ENCODE data around the gene CTIF. TPM values are rescaled to one million over a fixed set of nuclear protein-coding genes. Genes with fewer than 3 reads are reported as not detected.
A peak's percentile ranks its signal among the peaks of the same experiment; 100 is the strongest.

Gene CTIF
- total RNA-seq, 2 experiments from 2014 or later: 3.2 to 3.5 TPM

GRCh38 chr18:48703418-48703817, 164.6 kb downstream of the CTIF start:
- intact Hi-C loops (cut with micrococcal nuclease): no loop called here
- no peak for TF ChIP-seq CTCF (IDR thresholded peaks at IDR 0.05)
- H3K4me3 Mint-ChIP-seq: no peak overlapping the region
- no peaks in the 10 kb centered on the region for H3K36me3 Mint-ChIP-seq (ENCODE audit: low read depth)
- DNase-seq (no peak), ATAC-seq (no peak)
- peaks cover 25% of the 10 kb centered on the region for H3K4me1 Mint-ChIP-seq (ENCODE audit: low read depth)
- H3K27ac Mint-ChIP-seq: peak overlapping the region; percentile 83
- no peaks in the 10 kb centered on the region for H3K27me3 Mint-ChIP-seq
- ChIA-PET POLR2A (no interaction called here), CTCF (interaction anchor here (1.0 to 1.5 kb wide), 2 partner anchors 27 to 73 kb away, joined by 4 to 5 read pairs; no protein-coding TSS in a partner anchor)
- H3K9me3 Mint-ChIP-seq: no peaks in the 10 kb centered on the region

GRCh38 chr18:48705043-48705442, 166.2 kb downstream of the CTIF start:
- ChIA-PET CTCF (no interaction called here), POLR2A (no interaction called here)
- Mint-ChIP-seq H3K4me1 (ENCODE audit: low read depth) (peaks cover 21% of the 10 kb centered on the region), H3K4me3 (no peak overlapping the region), H3K36me3 (ENCODE audit: low read depth) (no peaks in the 10 kb centered on the region), H3K27me3 (no peaks in the 10 kb centered on the region), H3K27ac (no peak overlapping the region), H3K9me3 (no peaks in the 10 kb centered on the region)
- no peak for DNase-seq
- ATAC-seq: no peak
- intact Hi-C loops (cut with micrococcal nuclease): no loop called here
- TF ChIP-seq CTCF (IDR thresholded peaks at IDR 0.05): no peak

GRCh38 chr18:48705531-48705930, 166.7 kb downstream of the CTIF start:
- no peak for DNase-seq
- no peaks in the 10 kb centered on the region for H3K36me3 Mint-ChIP-seq (ENCODE audit: low read depth)

GRCh38 chr18:48706731-48707130, 167.9 kb downstream of the CTIF start:
- no peak for TF ChIP-seq CTCF (IDR thresholded peaks at IDR 0.05)
- POLR2A ChIA-PET: no interaction called here
- Mint-ChIP-seq H3K27ac (no peak overlapping the region), H3K36me3 (ENCODE audit: low read depth) (no peaks in the 10 kb centered on the region), H3K27me3 (no peaks in the 10 kb centered on the region), H3K4me3 (no peak overlapping the region), H3K9me3 (no peaks in the 10 kb centered on the region), H3K4me1 (ENCODE audit: low read depth) (peaks cover 18% of the 10 kb centered on the region)
- ATAC-seq (no peak), DNase-seq (no peak)
- intact Hi-C loops (cut with micrococcal nuclease): no loop called here
- CTCF ChIA-PET: no interaction called here

More at GRCh38 chr18:48705531-48705930, 166.7 kb downstream of the CTIF start:
- no peak for ATAC-seq
- no peaks in the 10 kb centered on the region for H3K9me3 Mint-ChIP-seq
- intact Hi-C loops (cut with micrococcal nuclease): no loop called here
- no peak overlapping the region for H3K4me3 Mint-ChIP-seq
- no peak for TF ChIP-seq CTCF (IDR thresholded peaks at IDR 0.05)
- H3K27me3 Mint-ChIP-seq: no peaks in the 10 kb centered on the region
- CTCF ChIA-PET: no interaction called here
- H3K4me1 Mint-ChIP-seq (ENCODE audit: low read depth): peaks cover 19% of the 10 kb centered on the region
- POLR2A ChIA-PET: no interaction called here
- H3K27ac Mint-ChIP-seq: no peak overlapping the region

- H3K9me3 Mint-ChIP-seq: no peaks in the 10 kb centered on the region
- POLR2A ChIA-PET: no interaction called here
- H3K27ac Mint-ChIP-seq: no peak overlapping the region
- H3K4me3 Mint-ChIP-seq: no peak overlapping the region
- peaks cover 10% of the 10 kb centered on the region for H3K4me1 Mint-ChIP-seq (ENCODE audit: low read depth)
- H3K36me3 Mint-ChIP-seq (ENCODE audit: low read depth): no peaks in the 10 kb centered on the region
- H3K27me3 Mint-ChIP-seq: no peaks in the 10 kb centered on the region
- DNase-seq (no peak), ATAC-seq (no peak)
- no peak for TF ChIP-seq CTCF (IDR thresholded peaks at IDR 0.05)
- intact Hi-C loops (cut with micrococcal nuclease): no loop called here
- CTCF ChIA-PET: interaction anchor here (0.8 kb wide), 1 partner anchor 12 kb away, joined by 3 read pairs; no protein-coding TSS in a partner anchor
These were observed 168.9 kb downstream of the CTIF start for GRCh38 chr18:48707636-48708296.
